Measurements from ENCODE around the gene PARD3.

Gene PARD3

DNA sequence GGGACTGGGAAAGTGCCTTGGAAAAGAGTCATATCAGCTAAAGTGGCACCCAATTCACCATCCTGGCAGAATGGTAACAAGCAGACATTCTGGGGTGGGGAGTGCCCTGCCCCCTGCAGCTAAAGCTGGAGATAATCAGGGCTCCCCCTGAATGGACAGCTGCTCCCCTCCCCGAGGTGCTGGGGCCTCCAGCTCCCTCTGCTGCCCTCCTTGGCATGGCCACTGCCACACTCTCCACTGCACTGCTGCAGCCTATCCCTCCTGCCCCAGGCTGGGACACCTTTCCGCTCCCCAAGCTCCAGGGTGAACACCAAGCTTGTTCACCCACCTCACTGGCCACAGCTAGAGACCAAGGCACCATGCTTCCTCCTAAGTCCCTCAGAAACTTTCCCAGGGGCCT is 9.8 kb upstream of the PARD3 start:
- no peak for DNase-seq

GRCh38 chr10:34821587-34822585 is 6.8 kb upstream of the PARD3 start:
- no peak for DNase-seq

DNA sequence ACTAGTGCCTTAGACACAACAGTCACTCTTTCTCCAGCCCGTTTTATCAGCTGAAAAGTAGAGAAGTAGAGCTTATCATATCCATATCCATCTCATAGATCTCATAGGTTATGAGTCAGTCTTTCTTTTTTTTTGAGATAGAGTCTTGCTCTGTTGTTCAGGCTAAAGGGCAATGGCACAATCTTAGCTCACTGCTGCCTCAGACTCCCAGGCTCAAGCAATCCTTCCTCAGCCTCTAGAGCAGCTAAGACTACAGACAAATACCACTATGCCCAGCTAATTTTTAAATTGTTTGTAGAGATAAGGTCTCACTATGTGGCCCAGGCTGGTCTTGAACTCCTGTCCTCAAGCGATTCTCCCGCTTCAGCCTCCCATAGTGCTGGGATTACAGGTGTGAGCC is 2.5 kb upstream of the PARD3 start:
- DNase-seq = no peak

DNA sequence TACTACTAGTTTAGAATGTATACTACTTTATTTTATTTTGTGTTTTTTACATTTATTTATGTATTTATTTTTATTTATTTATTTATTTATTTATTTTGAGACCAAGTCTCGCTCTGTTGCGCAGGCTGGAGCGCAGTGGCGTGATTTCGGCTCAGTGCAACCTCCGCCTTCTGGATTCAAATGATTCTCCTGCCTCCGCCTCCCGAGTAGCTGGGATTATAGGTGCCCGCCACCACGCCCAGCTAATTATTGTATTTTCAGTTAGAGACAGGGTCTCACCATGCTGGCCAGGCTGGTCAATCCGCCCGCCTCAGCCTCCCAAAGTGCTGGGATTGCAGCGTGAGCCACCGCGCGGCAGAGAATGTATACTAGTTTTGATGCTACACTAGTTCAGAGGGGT is 2.0 kb upstream of the PARD3 start:
- DNase-seq = no peak

- peak; percentile 55 for DNase-seq
Measured at GRCh38 chr10:34816501-34817002, 1.5 kb upstream of the PARD3 start.

GRCh38 chr10:34816085-34816496 is 995 bp upstream of the PARD3 start:
- DNase-seq = peak; percentile 35

GRCh38 chr10:34814913-34815184 is 247 bp downstream of the PARD3 start:
- DNase-seq = no peak

DNA sequence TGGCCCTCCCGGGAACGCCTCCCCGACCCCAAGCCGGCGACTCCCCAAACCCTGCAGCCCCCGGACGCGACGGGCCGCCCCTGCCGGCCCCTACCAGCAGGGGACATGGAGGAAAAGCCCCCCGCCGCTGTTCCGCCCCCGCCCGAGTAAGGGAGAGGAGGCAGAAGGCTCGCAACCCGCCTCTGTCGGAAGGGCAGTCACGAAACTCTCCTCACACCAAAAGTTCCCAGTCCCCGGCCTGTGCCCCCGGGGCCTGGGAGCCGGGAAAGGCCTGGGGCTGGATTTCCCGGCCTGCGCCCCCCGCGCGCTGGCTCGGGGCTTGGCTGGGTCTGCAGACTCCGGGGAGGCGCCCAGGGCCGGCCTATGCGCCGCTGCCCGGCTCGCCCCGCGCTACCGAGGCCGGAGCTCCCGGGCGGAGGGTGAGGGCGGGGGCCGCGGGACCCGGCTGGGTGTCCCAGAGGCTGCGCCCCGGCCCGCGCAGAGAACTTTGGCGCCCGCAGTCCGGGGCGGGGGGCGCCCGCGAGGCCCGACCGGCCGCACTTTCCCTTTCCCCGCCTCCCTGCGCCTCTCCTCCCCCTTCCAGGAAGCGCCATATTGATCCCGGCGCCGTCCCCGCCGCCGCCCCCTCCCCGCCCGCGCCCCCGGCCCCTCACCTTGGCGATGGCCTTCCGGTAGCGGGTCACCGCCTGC is 728 bp downstream of the PARD3 start:
- peak; percentile 85 for DNase-seq

DNA sequence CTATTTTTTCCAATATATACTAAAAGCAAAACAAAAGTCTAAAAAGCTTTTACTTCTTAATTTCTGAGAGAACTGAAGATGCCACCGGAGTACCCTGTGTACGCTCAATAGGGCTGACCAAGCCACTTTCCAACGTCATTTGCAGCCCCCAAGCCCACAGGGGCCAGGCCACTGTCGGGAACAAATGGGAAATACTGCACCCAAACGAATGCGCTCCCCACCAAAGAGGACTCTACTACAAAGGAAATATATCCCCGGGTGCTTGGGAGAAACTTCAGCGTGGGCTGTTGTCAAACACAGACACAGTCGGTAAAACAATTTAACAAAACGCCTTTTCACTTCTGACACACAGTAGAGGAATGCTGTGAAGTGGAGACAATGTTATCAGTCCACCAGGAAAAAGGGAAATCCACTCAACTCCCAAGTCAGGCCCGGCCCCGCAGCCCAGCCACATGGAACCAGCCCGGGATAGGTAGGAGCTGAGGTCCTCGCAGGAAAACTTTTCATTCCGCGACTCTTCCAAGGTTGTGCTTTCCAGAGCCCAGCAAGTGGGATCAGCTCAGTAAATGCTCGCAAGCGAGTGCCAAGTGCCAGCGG is 1.4 kb downstream of the PARD3 start:
- DNase-seq = no peak

GRCh38 chr10:34812771-34813170 is 2.3 kb downstream of the PARD3 start:
- no peak for DNase-seq

DNA sequence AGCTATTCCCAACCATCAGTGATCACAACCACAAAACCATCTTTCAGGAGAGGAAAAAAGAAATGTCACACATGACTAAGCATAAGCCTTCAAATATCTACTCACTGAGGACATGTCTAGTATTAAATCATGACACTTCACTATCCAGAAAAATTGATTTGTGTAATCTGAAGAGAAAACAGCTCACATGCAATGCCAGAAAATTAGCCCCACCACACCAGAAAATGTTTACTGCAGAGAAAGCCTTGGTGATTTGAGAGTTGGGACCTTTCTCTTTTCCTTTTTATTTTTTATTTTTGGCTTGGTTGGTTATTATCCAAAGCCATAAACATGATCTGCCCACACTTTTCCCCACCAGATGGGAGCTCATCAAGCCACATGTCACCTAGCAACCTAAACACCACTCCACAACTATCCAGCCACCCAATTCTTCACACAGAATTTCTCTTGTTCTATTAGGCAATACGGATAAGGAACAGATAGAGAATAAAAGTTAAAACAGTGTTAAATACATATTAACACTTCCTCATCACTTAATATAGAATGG is 3.1 kb downstream of the PARD3 start:
- no peak for DNase-seq

DNA sequence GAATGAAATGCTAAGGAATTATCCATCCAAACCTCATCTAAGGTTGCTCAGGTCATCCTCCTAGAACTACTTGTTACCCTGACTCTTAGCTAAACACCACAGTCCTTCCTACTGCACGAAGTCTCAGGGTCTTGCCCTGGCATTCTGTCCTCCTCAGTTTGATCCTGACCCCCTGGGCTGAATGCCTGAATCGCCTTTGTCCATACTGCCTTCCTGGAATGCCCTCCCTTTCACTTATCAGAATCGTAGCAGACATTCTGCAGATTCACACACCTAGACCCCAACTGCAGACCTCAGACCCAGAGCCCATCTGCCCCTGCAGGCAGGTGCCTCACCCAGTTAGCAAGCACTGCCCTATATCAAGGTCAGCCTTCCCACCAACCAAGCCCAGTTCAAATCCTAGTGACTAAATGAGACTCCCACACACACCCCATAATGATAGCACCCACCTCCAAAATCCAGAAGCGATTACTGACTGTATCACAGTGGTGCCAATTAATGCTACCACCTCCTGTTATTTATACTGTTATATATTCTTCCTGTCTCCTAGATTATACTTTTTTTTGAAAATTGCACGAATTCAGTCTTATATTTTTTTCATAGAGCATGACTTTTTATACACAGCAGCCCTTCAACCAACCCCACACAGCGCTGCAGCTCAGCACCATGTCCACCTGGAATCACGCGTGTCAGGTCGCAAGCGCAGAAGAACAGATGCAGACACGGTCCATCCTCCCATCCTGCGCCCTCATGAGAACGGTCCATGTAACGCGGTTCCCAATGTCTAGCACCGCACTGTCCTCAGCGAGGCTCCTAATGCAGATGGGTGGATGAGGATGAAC is 3.7 kb downstream of the PARD3 start:
- DNase-seq = no peak

GRCh38 chr10:34809796-34810195 is 5.3 kb downstream of the PARD3 start:
- no peak for DNase-seq

DNA sequence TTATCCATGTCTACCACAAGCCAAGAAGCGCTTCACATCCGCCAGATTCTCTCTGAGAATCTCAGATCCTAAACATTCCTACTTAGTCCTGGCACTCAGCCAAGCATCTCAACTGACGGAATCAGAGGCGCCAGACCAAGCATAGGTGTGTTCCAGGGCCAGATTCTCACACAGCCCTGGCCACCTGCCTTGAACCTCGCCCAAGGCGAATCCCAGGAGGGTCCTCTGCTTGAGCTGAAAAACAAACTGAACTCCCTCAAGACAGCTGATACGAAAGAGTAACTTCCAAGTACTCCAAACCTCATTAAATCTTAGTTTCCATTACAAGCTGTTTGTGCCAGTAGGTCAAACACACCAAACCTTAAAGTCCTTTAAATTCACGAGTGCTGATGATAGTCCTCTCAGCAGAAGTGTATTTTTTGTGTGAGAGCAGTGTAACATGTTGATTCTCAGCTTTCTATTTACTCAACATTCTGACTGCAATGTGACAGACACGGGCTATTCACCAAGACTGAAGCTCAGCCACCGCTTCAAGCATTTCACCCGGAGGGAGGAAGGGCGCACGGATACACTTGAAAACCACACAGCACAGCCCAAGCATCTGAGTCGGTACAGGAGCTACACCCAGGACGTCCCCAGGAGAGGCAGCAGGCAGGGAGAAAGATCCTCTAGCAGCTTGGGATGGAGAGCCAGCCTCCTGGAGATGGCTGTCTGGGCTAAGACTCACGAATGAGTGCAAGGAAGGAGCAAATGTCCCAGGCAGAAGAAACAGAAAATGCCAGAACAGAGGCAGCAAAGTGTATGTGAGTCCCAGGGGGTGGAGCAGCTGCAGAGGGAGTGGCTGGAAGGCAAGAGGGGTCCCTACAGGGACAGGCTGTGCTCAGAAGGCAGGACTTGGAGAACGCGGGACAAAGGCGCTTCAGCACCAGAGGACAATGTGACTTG is 6.0 kb downstream of the PARD3 start:
- DNase-seq = peak; percentile 69

DNA sequence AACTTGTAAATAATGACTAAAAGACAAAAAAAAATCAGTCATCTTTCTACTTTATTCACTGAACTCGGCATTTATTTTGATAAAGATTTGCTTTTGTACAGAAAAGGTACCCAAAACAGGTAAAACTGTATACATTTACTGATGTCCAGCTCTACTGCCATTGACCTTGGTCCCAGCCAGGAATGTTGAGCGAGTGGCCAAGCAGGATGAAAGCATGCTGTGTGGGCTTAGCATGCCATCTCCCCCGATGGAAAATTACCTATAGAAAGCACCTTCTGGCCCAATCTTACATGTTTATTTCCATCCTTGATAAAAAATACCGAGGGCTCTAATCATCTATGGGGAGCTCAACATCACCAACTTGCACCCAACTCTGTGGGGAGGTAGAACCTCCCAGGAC is 6.8 kb downstream of the PARD3 start:
- DNase-seq = no peak

DNA sequence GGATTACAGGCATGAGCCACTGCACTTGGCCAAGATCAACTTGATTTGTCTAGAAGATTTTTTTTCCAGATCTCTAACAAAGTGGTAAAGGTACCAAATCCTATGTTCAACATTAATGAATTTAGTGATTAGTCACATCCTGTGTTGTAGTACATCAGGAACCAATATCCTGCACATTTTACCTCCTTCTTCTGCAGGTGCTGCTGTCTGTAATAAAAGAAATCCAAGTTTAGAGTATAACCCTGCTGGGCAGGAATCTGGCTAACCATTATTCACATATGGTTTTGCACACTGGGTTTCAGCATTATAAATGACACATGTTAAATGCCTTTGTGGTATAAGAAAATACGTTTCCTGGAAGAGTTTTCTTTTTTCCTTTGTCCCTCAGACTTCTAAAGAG is 10.8 kb downstream of the PARD3 start:
- no peak for DNase-seq

DNA sequence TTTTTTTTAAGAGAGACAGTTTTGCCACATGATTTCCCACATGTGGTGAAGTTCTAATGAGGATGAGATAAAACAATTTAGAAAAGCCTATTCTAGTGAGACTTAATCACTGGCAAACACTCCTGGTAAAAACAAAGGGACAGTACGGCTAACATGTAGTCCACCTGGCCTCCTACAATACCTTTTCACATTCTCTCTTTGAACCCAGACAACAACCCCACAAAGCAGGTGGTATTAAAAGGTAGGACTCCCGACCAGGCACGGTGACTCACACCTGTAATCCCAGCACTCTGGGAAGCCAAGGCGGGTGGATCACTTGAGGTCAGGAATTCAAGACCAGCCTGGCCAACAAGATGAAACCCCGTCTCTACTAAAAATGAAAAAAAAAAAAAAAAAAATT is 12.4 kb downstream of the PARD3 start:
- DNase-seq = no peak

- no peak for DNase-seq
Measured at GRCh38 chr10:34801097-34801733, 13.9 kb downstream of the PARD3 start.

DNA sequence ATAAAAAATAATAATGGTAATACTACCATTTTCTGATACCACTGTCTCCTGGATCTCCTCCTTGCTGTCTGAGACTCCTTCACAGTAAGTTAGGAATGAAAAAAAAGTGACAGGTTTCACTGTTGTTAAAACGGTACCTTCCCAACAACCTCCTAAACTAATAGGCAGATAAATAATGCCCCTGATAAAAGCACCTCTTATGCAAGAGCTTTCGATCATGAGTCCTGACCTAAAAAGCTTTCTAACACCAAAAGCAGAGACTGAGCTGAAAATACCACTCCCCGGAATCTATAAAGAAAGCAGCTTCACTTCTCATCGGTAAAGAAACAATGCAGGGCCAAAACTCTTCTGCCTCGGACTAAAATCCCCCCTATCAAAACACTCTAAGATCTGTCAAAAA is 14.5 kb downstream of the PARD3 start:
- DNase-seq = no peak

DNA sequence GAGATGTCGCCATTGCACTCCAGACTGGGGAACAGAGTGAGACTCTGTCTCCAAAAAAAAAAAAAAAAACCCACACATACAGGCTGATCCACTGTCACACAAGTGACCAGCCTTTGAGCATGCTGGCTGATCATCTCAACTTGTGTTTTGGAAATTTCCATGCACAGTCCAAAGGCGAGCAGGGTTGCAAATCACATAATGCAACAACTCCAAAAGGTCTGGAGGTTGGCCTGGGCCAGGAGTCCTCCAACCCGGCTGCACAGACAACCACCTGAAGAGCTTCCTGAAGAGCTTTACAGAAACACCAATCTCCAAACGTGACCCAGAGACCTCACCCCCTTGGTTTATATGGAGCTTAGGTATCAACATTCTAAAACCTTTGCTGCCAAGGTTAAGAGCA is 16.4 kb downstream of the PARD3 start:
- DNase-seq = no peak

DNA sequence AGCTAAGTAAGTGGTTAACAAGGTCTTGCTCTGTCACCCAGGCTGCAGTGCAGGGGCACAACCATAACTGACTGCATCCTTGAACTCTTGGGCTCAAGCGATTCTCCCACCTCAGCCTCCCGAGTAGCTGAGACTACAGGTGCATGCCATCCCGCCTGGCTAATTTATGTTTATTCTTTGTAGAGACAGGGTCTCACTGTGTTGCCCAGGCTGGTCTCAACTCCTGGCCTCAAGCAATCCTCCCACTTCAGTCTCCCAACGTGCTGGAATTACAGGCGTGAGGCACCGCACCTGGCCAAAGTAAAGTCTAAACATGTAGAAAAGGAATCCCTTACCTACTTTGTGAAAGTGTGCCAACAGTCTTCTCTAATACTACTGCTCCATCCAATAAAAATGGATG is 17.9 kb downstream of the PARD3 start:
- no peak for DNase-seq

Data from right hindlimb (tissue), 1 donor.